GM20431 (cell line): ENCODE data around the gene ADGRE1.

ENCODE experiments used
- in situ Hi-C: fragments of 300-500 bp; cut with MseI, MboI; formaldehyde crosslinking; loops from one replicate; pipeline ENCODE4 v1.15.0; 2020; ENCODE audit warnings: low sequenced_read_pairs; ENCODE audit not compliant: unreplicated experiment

The ADGRE1 gene

GRCh38 chr19:6875218-6875617 is 12.2 kb upstream of the ADGRE1 start:
- in situ Hi-C loops, result no loop called here

GRCh38 chr19:6876748-6877147 is 10.6 kb upstream of the ADGRE1 start:
- in situ Hi-C loops, result no loop called here

GRCh38 chr19:6877766-6878165 is 9.6 kb upstream of the ADGRE1 start:
- in situ Hi-C loops, result no loop called here

GRCh38 chr19:6886277-6886897 is 992 bp upstream of the ADGRE1 start:
- in situ Hi-C loops, result no loop called here

- in situ Hi-C loops, result no loop called here
These were observed 1.6 kb downstream of the ADGRE1 start for GRCh38 chr19:6888967-6889366.

- in situ Hi-C loops, result no loop called here
These were observed 3.1 kb downstream of the ADGRE1 start for GRCh38 chr19:6890401-6890913.

GRCh38 chr19:6890938-6891337 is 3.6 kb downstream of the ADGRE1 start:
- in situ Hi-C loops, result no loop called here

- in situ Hi-C loops, result no loop called here
These were observed 4.5 kb downstream of the ADGRE1 start for GRCh38 chr19:6891761-6892385.

GRCh38 chr19:6894313-6894712 is 6.9 kb downstream of the ADGRE1 start:
- in situ Hi-C loops, result no loop called here

- in situ Hi-C loops, result no loop called here
These were observed 16.1 kb downstream of the ADGRE1 start for GRCh38 chr19:6903446-6903845.

- in situ Hi-C loops, result no loop called here
These were observed 19.2 kb downstream of the ADGRE1 start for GRCh38 chr19:6906559-6907060.

GRCh38 chr19:6911523-6911922 is 24.1 kb downstream of the ADGRE1 start:
- in situ Hi-C loops, result no loop called here

- in situ Hi-C loops, result no loop called here
These were observed 26.9 kb downstream of the ADGRE1 start for GRCh38 chr19:6914321-6914720.

GRCh38 chr19:6916952-6917351 is 29.6 kb downstream of the ADGRE1 start:
- in situ Hi-C loops, result no loop called here

- in situ Hi-C loops, result no loop called here
These were observed 38.0 kb downstream of the ADGRE1 start for GRCh38 chr19:6925386-6925785.

GRCh38 chr19:6925801-6926751 is 38.7 kb downstream of the ADGRE1 start:
- in situ Hi-C loops, result no loop called here

- in situ Hi-C loops, result no loop called here
These were observed 42.8 kb downstream of the ADGRE1 start for GRCh38 chr19:6930190-6930589.

GRCh38 chr19:6935069-6935468 is 47.7 kb downstream of the ADGRE1 start:
- in situ Hi-C loops, result no loop called here

GRCh38 chr19:6935618-6936017 is 48.2 kb downstream of the ADGRE1 start:
- in situ Hi-C loops, result no loop called here

GRCh38 chr19:6945733-6946132 is 58.4 kb downstream of the ADGRE1 start:
- in situ Hi-C loops, result no loop called here

GRCh38 chr19:6947745-6948144 is 60.4 kb downstream of the ADGRE1 start:
- in situ Hi-C loops, result no loop called here
